PC-9 (cell line): Measurements from ENCODE around the gene RRAS. TPM values are rescaled to one million over a fixed set of nuclear protein-coding genes. Genes with fewer than 3 reads are reported as not detected.

Experiments
- BruUV-seq: library from RNA; stranded (reverse); fragments of 400-500 nt; replicated peaks from 2 replicates; lab custom pipeline; 2021; lab: Mats Ljungman, UMichigan
- CTCF ChIA-PET: fragments of 300-600 bp; sonication (Branson Sonifier 250); formaldehyde crosslinking; loops from one replicate; lab custom pipeline; 2022; ENCODE audit warnings: antibody characterized with exemption; lab: Charles Lee
- POLR2A ChIA-PET: fragments of 300-600 bp; sonication (Branson Sonifier 250); formaldehyde crosslinking; loops from one replicate; lab custom pipeline; 2022; ENCODE audit warnings: antibody characterized with exemption; ENCODE audit not compliant: unreplicated experiment; lab: Charles Lee
- DNase-seq, 2 experiments: peaks; one replicate each; pipeline versions ENCODE4 v3.0.0 to v3.0.0-alpha.2; 2015 to 2022; ENCODE audit warnings: mixed read lengths in 1 of 2
- H2AFZ ChIP-seq: fragments of 200-600 bp; sonication (generic); 2 replicates; pipeline ENCODE4 v1.8.1; 2017; ENCODE audit warnings: antibody characterized with exemption
- H3F3A ChIP-seq: fragments of 200-600 bp; sonication (generic); 2 replicates; pipeline ENCODE4 v1.8.1; 2017; ENCODE audit warnings: antibody characterized with exemption, mild to moderate bottlenecking, low read depth; ENCODE audit not compliant: insufficient read depth
- H3K27ac ChIP-seq: fragments of 200-600 bp; sonication (generic); 2 replicates; pipeline ENCODE4 v1.6.1; 2016; ENCODE audit warnings: mixed run types
- H3K27me3 ChIP-seq: fragments of 200-600 bp; sonication (generic); 2 replicates; pipeline ENCODE4 v1.6.1; 2016; ENCODE audit warnings: low read depth, mixed run types; ENCODE audit not compliant: insufficient read depth
- H3K36me3 ChIP-seq: fragments of 200-600 bp; sonication (generic); 2 replicates; pipeline ENCODE4 v1.6.1; 2016; ENCODE audit warnings: low read depth, mixed run types
- H3K4me1 ChIP-seq: fragments of 200-600 bp; sonication (generic); replicated peaks from 2 replicates; pipeline ENCODE4 v1.6.1; 2016; ENCODE audit warnings: mixed run types; ENCODE audit not compliant: insufficient read depth
- H3K4me2 ChIP-seq: fragments of 200-600 bp; sonication (generic); 2 replicates; pipeline ENCODE4 v1.6.1; 2017; ENCODE audit warnings: mixed run types
- H3K4me3 ChIP-seq: fragments of 200-600 bp; sonication (generic); 2 replicates; pipeline ENCODE4 v1.6.1; 2016; ENCODE audit warnings: mixed run types
- H3K79me2 ChIP-seq: fragments of 200-600 bp; sonication (generic); 2 replicates; pipeline ENCODE4 v1.6.1; 2017; ENCODE audit warnings: low read depth, mixed run types
- H3K9me2 ChIP-seq: fragments of 200-600 bp; sonication (generic); 2 replicates; pipeline ENCODE4 v1.8.1; 2017; ENCODE audit warnings: mild to moderate bottlenecking; ENCODE audit not compliant: insufficient read depth
- H3K9me3 ChIP-seq: fragments of 200-600 bp; sonication (generic); 2 replicates; pipeline ENCODE4 v1.8.1; 2016; ENCODE audit warnings: low read depth; ENCODE audit not compliant: insufficient read depth
- H4K20me1 ChIP-seq: fragments of 200-600 bp; sonication (generic); 2 replicates; pipeline ENCODE4 v1.8.1; 2017; ENCODE audit not compliant: insufficient read depth
- EZH2 ChIP-seq: fragments of 200-600 bp; sonication (generic); IDR thresholded peaks from 2 replicates; pipeline ENCODE4 v1.8.0; 2017; ENCODE audit warnings: antibody characterized with exemption, low read depth
- intact Hi-C: fragments of 100-400 bp; cut with micrococcal nuclease; formaldehyde crosslinking; loops from one replicate; pipeline ENCODE4 v1.10.0; 2022; ENCODE audit not compliant: unreplicated experiment
- total RNA-seq: library from RNA; stranded (reverse); gene quantifications from 2 replicates; pipeline ENCODE4 v1.2.3, GENCODE V29; 2021
- TF ChIP-seq, protein P1 (sequence below): fragments of 200-600 bp; sonication (generic); conservative IDR thresholded peaks from 2 replicates; pipeline ENCODE4 v1.6.1; 2017; ENCODE audit warnings: mixed run types, antibody characterized with exemption, mild to moderate bottlenecking, moderate library complexity

The RRAS gene
- total RNA-seq, 1 experiment from 2014 or later, result 36.6 TPM

GRCh38 chr19:49654581-49654980, 14.6 kb upstream of the RRAS start:
- Histone ChIP-seq H3K79me2 (peaks cover 8% of the 10 kb centered on the region; the same call in 1 of the 2 replicates), H3K27ac (no peak overlapping the region), H3F3A (peaks cover 21% of the 10 kb centered on the region), H3K9me2 (no peaks in the 10 kb centered on the region), H3K9me3 (no peaks in the 10 kb centered on the region), H4K20me1 (peaks cover 40% of the 10 kb centered on the region), H3K4me2 (no peak overlapping the region), H3K4me3 (no peak overlapping the region), H2AFZ (no peak overlapping the region), H3K36me3 (peaks cover 17% of the 10 kb centered on the region; the same call in 1 of the 2 replicates), H3K4me1 (no peaks in the 10 kb centered on the region), H3K27me3 (no peaks in the 10 kb centered on the region)
- DNase-seq, result no peak
- ChIA-PET POLR2A (interaction anchor here (0.7 kb wide), 1 partner anchor 15 kb away, joined by 5 read pairs; the partner anchor contains the start of gene RRAS), CTCF (no interaction called here)
- TF ChIP-seq EZH2, result no peak
- TF ChIP-seq, protein P1, sequence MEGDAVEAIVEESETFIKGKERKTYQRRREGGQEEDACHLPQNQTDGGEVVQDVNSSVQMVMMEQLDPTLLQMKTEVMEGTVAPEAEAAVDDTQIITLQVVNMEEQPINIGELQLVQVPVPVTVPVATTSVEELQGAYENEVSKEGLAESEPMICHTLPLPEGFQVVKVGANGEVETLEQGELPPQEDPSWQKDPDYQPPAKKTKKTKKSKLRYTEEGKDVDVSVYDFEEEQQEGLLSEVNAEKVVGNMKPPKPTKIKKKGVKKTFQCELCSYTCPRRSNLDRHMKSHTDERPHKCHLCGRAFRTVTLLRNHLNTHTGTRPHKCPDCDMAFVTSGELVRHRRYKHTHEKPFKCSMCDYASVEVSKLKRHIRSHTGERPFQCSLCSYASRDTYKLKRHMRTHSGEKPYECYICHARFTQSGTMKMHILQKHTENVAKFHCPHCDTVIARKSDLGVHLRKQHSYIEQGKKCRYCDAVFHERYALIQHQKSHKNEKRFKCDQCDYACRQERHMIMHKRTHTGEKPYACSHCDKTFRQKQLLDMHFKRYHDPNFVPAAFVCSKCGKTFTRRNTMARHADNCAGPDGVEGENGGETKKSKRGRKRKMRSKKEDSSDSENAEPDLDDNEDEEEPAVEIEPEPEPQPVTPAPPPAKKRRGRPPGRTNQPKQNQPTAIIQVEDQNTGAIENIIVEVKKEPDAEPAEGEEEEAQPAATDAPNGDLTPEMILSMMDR, result no peak
- intact Hi-C loops, result no loop called here
- BruUV-seq, result no TSS peak

GRCh38 chr19:49653466-49653806, 13.5 kb upstream of the RRAS start:
- TF ChIP-seq EZH2, result no peak
- TF ChIP-seq, protein P1, result no peak
- POLR2A ChIA-PET, result no interaction called here
- intact Hi-C loops, result no loop called here

GRCh38 chr19:49652551-49653465, 12.9 kb upstream of the RRAS start:
- H4K20me1 ChIP-seq, result peaks cover 43% of the 10 kb centered on the region
- H3K4me1 ChIP-seq, result no peaks in the 10 kb centered on the region
- peaks cover 21% of the 10 kb centered on the region; the same call in 1 of the 2 replicates for H3K36me3 ChIP-seq
- intact Hi-C loops, result no loop called here
- peaks cover 18% of the 10 kb centered on the region; the same call in 1 of the 2 replicates for H3K79me2 ChIP-seq
- BruUV-seq, result no TSS peak
- H3K9me2 ChIP-seq, result no peaks in the 10 kb centered on the region
- H2AFZ ChIP-seq, result no peak overlapping the region
- H3K4me2 ChIP-seq, result no peak overlapping the region
- H3F3A ChIP-seq, result peaks cover 22% of the 10 kb centered on the region; the same call in 1 of the 2 replicates
- ChIA-PET POLR2A (no interaction called here), CTCF (no interaction called here)
- H3K9me3 ChIP-seq, result no peaks in the 10 kb centered on the region
- H3K27me3 ChIP-seq, result no peaks in the 10 kb centered on the region
- H3K27ac ChIP-seq, result no peak overlapping the region
- TF ChIP-seq, protein P1, result no peak
- TF ChIP-seq EZH2, result no peak
- DNase-seq, result no peak
- H3K4me3 ChIP-seq, result no peak overlapping the region

More at GRCh38 chr19:49653466-49653806, 13.5 kb upstream of the RRAS start:
- H3K27me3 ChIP-seq, result no peaks in the 10 kb centered on the region
- H3K4me2 ChIP-seq, result no peak overlapping the region
- H3K27ac ChIP-seq, result no peak overlapping the region
- peaks cover 16% of the 10 kb centered on the region; the same call in 1 of the 2 replicates for H3K79me2 ChIP-seq
- H3K4me3 ChIP-seq, result no peak overlapping the region
- H4K20me1 ChIP-seq, result peaks cover 40% of the 10 kb centered on the region
- CTCF ChIA-PET, result no interaction called here
- DNase-seq, result no peak
- no TSS peak for BruUV-seq
- no peaks in the 10 kb centered on the region for H3K9me2 ChIP-seq
- H2AFZ ChIP-seq, result no peak overlapping the region
- no peaks in the 10 kb centered on the region for H3K4me1 ChIP-seq
- peaks cover 17% of the 10 kb centered on the region; the same call in 1 of the 2 replicates for H3F3A ChIP-seq
- H3K36me3 ChIP-seq, result peaks cover 21% of the 10 kb centered on the region; the same call in 1 of the 2 replicates
- no peaks in the 10 kb centered on the region for H3K9me3 ChIP-seq
